Esophagus muscularis mucosa (tissue), 4 donors: ENCODE data around the gene MAZ. TPM values are rescaled to one million over a fixed set of nuclear protein-coding genes. Genes with fewer than 3 reads are reported as not detected.
"Not testable (repeated sequence)": the region's sequence is repeated elsewhere in the genome, so short reads cannot be mapped to it uniquely, and the experiment has no call there.

Source experiments
- DNase-seq: peaks from one replicate; pipeline ENCODE4 v3.0.0-alpha.2; 2017; ENCODE audit errors: extremely low spot score
- H3K27ac ChIP-seq, 4 donors: fragments of 200-600 bp; sonication (generic); replicated peaks in 1 of 4; 1 replicate in 3 of 4; 2 replicates in 1 of 4; pipeline ENCODE4 v1.5.1; 2016 to 2019; ENCODE audit warnings: mild to moderate bottlenecking in 1 of 4
- H3K27me3 ChIP-seq, 4 donors: fragments of 200-600 bp; sonication (generic); one replicate each; pipeline versions ENCODE4 v1.5.1 to v1.6.0; 2016 to 2019
- H3K36me3 ChIP-seq, 4 donors: fragments of 200-600 bp; sonication (generic); one replicate each; pipeline ENCODE4 v1.5.1; 2016 to 2019
- H3K4me1 ChIP-seq, 4 donors: fragments of 200-600 bp; sonication (generic); one replicate each; pipeline ENCODE4 v1.5.1; 2016 to 2019
- H3K4me3 ChIP-seq, 4 donors: fragments of 200-600 bp; sonication (generic); 1 replicate in 2 of 4; 2 replicates in 2 of 4; pipeline ENCODE4 v1.5.1; 2016 to 2019; ENCODE audit warnings: mild to moderate bottlenecking in 4 of 4, moderate library complexity in 1 of 4
- H3K9me3 ChIP-seq, 4 donors: fragments of 200-600 bp; sonication (generic); 1 replicate in 3 of 4; 2 replicates in 1 of 4; pipeline ENCODE4 v1.5.1; 2016 to 2019
- EP300 ChIP-seq: sonication (generic); formaldehyde crosslinking; IDR thresholded peaks from one replicate; pipeline ENCODE4 v1.6.1; 2017; ENCODE audit warnings: antibody characterized with exemption
- POLR2A ChIP-seq: fragments of 450-650 bp; IDR thresholded peaks from one replicate; pipeline ENCODE4 v1.6.1; 2017; ENCODE audit warnings: antibody characterized with exemption, moderate library complexity, mild to moderate bottlenecking, low read depth
- POLR2AphosphoS5 ChIP-seq, 2 donors: sonication (generic); formaldehyde crosslinking; IDR thresholded peaks; one replicate each; pipeline ENCODE4 v1.6.1; 2017; ENCODE audit warnings: antibody characterized with exemption in 2 of 2
- WGBS: methylation state at CpG from one replicate; pipeline ENCODE4 v1.1.5; 2018; 5-methylcytosine and 5-hydroxymethylcytosine counted together
- intact Hi-C: fragments of 100-400 bp; cut with DNase I; formaldehyde crosslinking; loops from one replicate; pipeline ENCODE4 v1.15.1; 2023
- total RNA-seq, 4 donors: library from RNA; depleted of rRNA; stranded (reverse); fragments of >200 nt; gene quantifications; one replicate each; pipeline versions ENCODE4 v1.1.0 to v1.2.1, GENCODE V29; 2016
- TF ChIP-seq, protein P1 (sequence below), 3 experiments: fragments of 200-600 bp in 2 of 3; fragments of 450-650 bp in 1 of 3; sonication (generic) in 2 of 3; IDR thresholded peaks; one replicate each; pipeline ENCODE4 v1.5.1; 2017 to 2019; ENCODE audit warnings: antibody characterized with exemption in 3 of 3, mild to moderate bottlenecking in 2 of 3, moderate library complexity in 1 of 3

The MAZ gene
- total RNA-seq, 4 donors from 2014 or later = 120 to 284 (median 158) TPM

GRCh38 chr16:29775742-29776408, 30.5 kb upstream of the MAZ start:
- Histone ChIP-seq H3K27me3 (peaks cover 0 to 23% (median 0%) of the 10 kb centered on the region in 4 donors), H3K36me3 (no peaks in the 10 kb centered on the region), H3K9me3 (no peaks in the 10 kb centered on the region), H3K27ac (no peak overlapping the region), H3K4me1 (no peaks in the 10 kb centered on the region), H3K4me3 (no peak overlapping the region)
- TF ChIP-seq, protein P1, sequence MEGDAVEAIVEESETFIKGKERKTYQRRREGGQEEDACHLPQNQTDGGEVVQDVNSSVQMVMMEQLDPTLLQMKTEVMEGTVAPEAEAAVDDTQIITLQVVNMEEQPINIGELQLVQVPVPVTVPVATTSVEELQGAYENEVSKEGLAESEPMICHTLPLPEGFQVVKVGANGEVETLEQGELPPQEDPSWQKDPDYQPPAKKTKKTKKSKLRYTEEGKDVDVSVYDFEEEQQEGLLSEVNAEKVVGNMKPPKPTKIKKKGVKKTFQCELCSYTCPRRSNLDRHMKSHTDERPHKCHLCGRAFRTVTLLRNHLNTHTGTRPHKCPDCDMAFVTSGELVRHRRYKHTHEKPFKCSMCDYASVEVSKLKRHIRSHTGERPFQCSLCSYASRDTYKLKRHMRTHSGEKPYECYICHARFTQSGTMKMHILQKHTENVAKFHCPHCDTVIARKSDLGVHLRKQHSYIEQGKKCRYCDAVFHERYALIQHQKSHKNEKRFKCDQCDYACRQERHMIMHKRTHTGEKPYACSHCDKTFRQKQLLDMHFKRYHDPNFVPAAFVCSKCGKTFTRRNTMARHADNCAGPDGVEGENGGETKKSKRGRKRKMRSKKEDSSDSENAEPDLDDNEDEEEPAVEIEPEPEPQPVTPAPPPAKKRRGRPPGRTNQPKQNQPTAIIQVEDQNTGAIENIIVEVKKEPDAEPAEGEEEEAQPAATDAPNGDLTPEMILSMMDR (IDR thresholded peaks at IDR 0.05) = no peak
- DNase-seq = no peak
- 67% methylated on average over 4 of the region's 4 CpGs for WGBS
- intact Hi-C loops = no loop called here

DNA sequence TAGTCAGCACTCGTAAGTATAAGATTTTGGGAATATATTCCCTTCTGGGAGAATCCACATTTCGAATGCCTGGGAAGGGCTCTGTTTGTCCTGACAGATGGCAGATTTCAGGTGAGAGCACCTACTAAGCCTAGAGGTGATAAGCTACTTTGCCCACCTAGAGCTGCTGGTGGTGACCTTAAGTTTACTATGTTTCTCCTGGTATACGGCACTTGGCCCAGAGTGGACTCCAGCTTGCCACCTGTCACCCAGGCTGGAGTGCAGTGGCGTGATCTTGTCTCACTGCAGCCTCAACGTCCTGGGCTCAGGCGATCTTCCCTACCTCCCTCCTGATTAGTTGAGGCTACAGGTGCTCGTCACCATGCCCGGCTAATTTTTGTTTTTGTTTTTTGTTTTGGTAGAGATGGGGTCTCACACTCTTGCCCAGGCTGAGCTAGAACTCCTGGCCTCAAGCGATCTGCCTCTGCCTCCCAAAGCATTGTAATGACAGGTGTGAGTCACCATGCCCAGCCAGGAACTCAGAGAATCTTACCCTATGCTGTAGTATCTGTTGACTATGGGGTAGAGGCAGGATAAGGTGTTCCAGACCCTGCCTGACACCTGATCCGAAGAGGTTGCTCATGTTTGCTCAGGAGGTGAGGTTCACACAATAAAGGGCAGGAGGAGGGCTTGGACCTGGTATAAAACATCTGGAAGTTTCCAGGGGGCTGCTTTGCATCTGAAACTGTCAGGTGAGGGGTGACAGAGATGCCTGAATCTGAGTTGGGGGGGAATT, 28.6 kb upstream of the MAZ start, which contains the start of gene ZG16:
TSS of gene ZG16 (plus strand) at position 681 of the 775 bp plus-strand sequence. CDS start 1,011 bp downstream, outside the sequence.
- Histone ChIP-seq H3K36me3 (no peaks in the 10 kb centered on the region), H3K27me3 (peaks cover 0 to 23% (median 0%) of the 10 kb centered on the region in 4 donors), H3K4me1 (no peaks in the 10 kb centered on the region), H3K9me3 (no peaks in the 10 kb centered on the region), H3K27ac (no peak within 1 kb of the TSS), H3K4me3 (no peak within 1 kb of the TSS)
- no peak for DNase-seq
- intact Hi-C loops = no loop called here
- TF ChIP-seq POLR2AphosphoS5 (IDR thresholded peaks at IDR 0.05) (no peak), POLR2A (no peak), EP300 (no peak)
- TF ChIP-seq, protein P1 (IDR thresholded peaks at IDR 0.05) = no peak
- 84% methylated on average over 10 of the region's 10 CpGs for WGBS

DNA sequence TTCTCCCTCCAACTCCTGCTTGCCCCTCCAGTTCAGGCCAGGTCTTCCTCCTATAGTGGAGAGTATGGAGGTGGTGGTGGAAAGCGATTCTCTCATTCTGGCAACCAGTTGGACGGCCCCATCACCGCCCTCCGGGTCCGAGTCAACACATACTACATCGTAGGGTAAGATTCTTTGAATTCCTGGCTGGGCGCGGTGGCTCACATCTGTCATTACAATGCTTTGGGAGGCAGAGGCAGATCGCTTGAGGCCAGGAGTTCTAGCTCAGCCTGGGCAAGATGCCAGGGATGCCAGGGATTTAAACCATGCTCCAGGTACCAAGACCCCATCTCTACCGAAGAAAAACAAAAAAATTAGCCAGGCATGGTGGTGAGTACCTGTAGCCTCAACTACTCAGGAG, 26.9 kb upstream of the MAZ start:
- peaks cover 0 to 23% (median 0%) of the 10 kb centered on the region in 4 donors for H3K27me3 ChIP-seq
- H3K4me1 ChIP-seq = no peaks in the 10 kb centered on the region
- H3K9me3 ChIP-seq = no peaks in the 10 kb centered on the region
- intact Hi-C loops = no loop called here
- no peaks in the 10 kb centered on the region for H3K36me3 ChIP-seq
- no peak overlapping the region for H3K4me3 ChIP-seq
- 100% methylated on average over 2 of the region's 10 CpGs for WGBS
- no peak for DNase-seq
- H3K27ac ChIP-seq = no peak overlapping the region
- TF ChIP-seq, protein P1 (IDR thresholded peaks at IDR 0.05) = no peak
- no peak for TF ChIP-seq POLR2AphosphoS5 (IDR thresholded peaks at IDR 0.05)
- TF ChIP-seq POLR2A = no peak
- no peak for TF ChIP-seq EP300

DNA sequence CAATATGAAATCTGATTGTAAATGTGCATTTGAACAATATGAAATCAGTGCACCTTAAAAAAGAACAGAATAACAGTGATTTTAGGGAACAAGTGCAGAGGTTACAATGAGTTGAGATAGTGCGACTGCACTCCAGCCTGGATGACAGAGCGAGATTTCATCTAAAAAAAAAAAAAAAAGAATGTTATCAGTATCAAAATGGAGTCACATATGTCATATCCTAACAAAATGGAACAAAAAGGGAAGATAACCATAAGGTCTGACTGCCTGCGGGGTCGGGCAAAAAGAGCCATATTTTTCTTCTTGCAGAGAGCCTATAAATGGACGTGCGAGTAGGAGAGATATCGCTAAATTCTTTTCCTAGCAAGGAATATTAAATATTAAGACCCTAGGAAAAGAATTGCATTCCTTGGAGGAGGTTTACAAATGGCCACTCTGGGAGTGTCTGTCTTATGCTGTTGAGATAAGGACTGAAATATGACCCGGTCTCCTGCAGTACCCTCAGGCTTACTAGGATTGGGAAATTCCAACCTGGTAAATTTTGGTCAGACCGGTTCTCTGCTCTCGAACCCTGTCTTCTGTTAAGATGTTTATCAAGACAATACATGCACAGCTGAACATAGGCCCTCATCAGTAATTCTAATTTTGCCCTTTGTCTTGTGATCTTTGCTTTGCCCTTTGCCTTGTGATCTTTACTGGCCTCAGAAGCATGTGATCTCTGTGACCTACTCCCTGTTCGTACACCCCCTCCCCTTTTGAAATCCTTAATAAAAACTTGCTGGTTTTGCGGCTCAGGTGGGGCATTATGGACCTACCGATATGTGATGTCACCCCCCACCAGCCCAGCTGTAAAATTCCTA, 23.0 kb upstream of the MAZ start:
- H3K27ac ChIP-seq, DNase-seq, H3K36me3 ChIP-seq, H3K4me3 ChIP-seq, H3K9me3 ChIP-seq: not testable (repeated sequence)
- WGBS = 80% methylated on average over 13 of the region's 13 CpGs
- intact Hi-C loops = loop anchor here (10.0 kb wide), 2 partner anchors 49 to 79 kb away; no protein-coding TSS in a partner anchor
- peaks cover 0 to 23% (median 0%) of the 10 kb centered on the region in 4 donors for H3K27me3 ChIP-seq
- H3K4me1 ChIP-seq = peaks cover 5 to 11% (median 10%) of the 10 kb centered on the region in 4 donors

GRCh38 chr16:29784157-29784556, 22.2 kb upstream of the MAZ start:
- intact Hi-C loops = loop anchor here (10.0 kb wide), 2 partner anchors 49 to 79 kb away; no protein-coding TSS in a partner anchor
- Histone ChIP-seq H3K27ac (no peak overlapping the region), H3K36me3 (no peaks in the 10 kb centered on the region), H3K4me3 (no peak overlapping the region), H3K4me1 (peaks cover 5 to 12% (median 10%) of the 10 kb centered on the region in 4 donors), H3K27me3 (peaks cover 0 to 15% (median 0%) of the 10 kb centered on the region in 4 donors), H3K9me3 (no peaks in the 10 kb centered on the region)
- no peak for DNase-seq
- WGBS = 93% methylated on average over 2 of the region's 2 CpGs
- TF ChIP-seq POLR2AphosphoS5 (IDR thresholded peaks at IDR 0.05) (no peak), POLR2A (no peak), EP300 (no peak)
- TF ChIP-seq, protein P1 (IDR thresholded peaks at IDR 0.05) = no peak
